HG02759 (cell line): ENCODE results near the gene PARN.

Experiments
- ATAC-seq: cut with Tn5 transposase; IDR thresholded peaks from one replicate; pipeline ENCODE4 v1.9.1; 2021; ENCODE audit warnings: mild to moderate bottlenecking, moderate library complexity; ENCODE audit not compliant: unreplicated experiment

Gene PARN

GRCh38 chr16:14531101-14531500, 99.0 kb downstream of the PARN start:
- ATAC-seq, result no peak

GRCh38 chr16:14530046-14530445, 100.0 kb downstream of the PARN start:
- ATAC-seq, result no peak

GRCh38 chr16:14529010-14529669, 100.9 kb downstream of the PARN start:
- no peak for ATAC-seq

- ATAC-seq, result no peak
Observed at GRCh38 chr16:14528306-14528705, 101.8 kb downstream of the PARN start.

GRCh38 chr16:14527411-14528044, 102.5 kb downstream of the PARN start:
- no peak for ATAC-seq

- ATAC-seq, result no peak
Observed at GRCh38 chr16:14525596-14525995, 104.5 kb downstream of the PARN start.

GRCh38 chr16:14524979-14525378, 105.1 kb downstream of the PARN start:
- no peak for ATAC-seq

- no peak for ATAC-seq
Observed at GRCh38 chr16:14523632-14524031, 106.4 kb downstream of the PARN start.

GRCh38 chr16:14522671-14523070, 107.4 kb downstream of the PARN start:
- ATAC-seq, result no peak

GRCh38 chr16:14520753-14521152, 109.3 kb downstream of the PARN start:
- no peak for ATAC-seq

GRCh38 chr16:14514967-14515366, 115.1 kb downstream of the PARN start:
- ATAC-seq, result no peak

GRCh38 chr16:14513389-14514107, 116.5 kb downstream of the PARN start:
- no peak for ATAC-seq

GRCh38 chr16:14511800-14512135, 118.3 kb downstream of the PARN start:
- no peak for ATAC-seq

GRCh38 chr16:14510939-14511799, 118.9 kb downstream of the PARN start:
- no peak for ATAC-seq

GRCh38 chr16:14510581-14510938, 119.5 kb downstream of the PARN start:
- no peak for ATAC-seq

- ATAC-seq, result no peak
Observed at GRCh38 chr16:14509675-14510132, 120.4 kb downstream of the PARN start.

GRCh38 chr16:14509055-14509454, 121.0 kb downstream of the PARN start:
- ATAC-seq, result no peak

- no peak for ATAC-seq
Observed at GRCh38 chr16:14505846-14506245, 124.2 kb downstream of the PARN start.

- ATAC-seq, result peak; percentile 44
Observed at GRCh38 chr16:14502932-14503741, 126.9 kb downstream of the PARN start.

- no peak for ATAC-seq
Observed at GRCh38 chr16:14502256-14502875, 127.7 kb downstream of the PARN start.
